Activated CD4-positive, alpha-beta T cell treated with anti-CD3 and anti-CD28 coated beads for 4 hours (primary cell): Measurements from ENCODE around the gene NR2C2.

Experiments used
- DNase-seq, 2 donors: peaks; one replicate each; pipeline ENCODE4 v3.0.0-alpha.2; 2020

The NR2C2 gene

DNA sequence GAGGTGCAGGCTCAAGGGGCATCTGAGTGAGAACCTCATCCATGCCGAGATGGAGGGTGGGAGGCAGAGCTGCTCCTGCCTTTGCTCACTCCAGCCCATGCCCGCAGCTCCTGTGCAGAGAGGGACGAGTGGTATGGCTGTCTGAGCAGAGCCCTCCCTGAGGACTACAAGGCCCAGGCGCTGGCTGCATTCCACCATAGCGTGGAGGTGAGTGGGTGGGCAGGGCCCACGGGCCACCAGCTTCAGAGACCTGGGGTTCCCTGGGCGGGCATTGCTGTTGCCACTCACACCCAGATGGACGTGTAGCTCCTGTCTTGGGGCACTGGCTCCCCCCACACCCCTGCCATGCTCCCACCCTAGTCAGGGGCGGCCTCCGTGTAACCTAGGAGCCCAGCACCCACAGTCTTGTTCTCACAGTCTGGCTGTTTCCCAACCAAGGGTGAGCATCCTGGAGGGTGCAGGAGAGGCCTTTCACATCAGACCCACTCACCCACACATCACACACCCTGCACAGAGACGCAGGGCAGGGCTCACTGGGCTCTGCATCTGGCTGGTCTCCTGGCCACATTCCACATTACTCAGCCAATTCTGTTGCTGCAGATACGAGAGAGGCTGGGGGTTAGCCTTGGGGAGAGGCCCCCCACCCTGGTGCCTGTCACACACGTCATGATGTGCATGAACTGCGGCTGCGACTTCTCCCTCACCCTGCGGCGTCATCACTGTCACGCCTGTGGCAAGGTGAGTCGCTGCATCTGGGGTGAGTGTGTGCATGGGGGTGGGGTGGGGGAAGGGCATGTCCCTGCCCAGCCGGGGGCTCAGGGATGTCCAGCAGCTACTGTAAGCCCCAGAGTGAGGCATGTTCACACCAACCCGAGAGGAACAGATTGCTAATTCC is 25.3 kb upstream of the NR2C2 start:
- no peak for DNase-seq

DNA sequence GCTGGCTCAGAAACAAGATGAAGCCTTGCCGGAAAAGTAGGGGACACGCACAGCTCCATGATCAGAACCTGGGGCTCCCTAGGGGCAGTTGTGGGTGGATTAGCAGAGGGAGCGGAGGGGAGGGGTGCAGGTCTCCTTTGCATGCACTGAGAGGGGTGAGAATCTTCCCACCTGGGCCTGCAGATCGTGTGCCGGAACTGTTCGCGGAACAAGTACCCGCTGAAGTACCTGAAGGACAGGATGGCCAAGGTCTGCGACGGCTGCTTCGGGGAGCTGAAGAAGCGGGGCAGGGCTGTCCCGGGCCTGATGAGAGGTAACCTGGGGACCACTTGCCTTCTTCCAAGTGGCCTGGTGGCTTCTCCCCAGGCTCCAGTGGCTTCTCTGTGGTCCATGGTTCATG is 24.5 kb upstream of the NR2C2 start:
- DNase-seq = no peak

DNA sequence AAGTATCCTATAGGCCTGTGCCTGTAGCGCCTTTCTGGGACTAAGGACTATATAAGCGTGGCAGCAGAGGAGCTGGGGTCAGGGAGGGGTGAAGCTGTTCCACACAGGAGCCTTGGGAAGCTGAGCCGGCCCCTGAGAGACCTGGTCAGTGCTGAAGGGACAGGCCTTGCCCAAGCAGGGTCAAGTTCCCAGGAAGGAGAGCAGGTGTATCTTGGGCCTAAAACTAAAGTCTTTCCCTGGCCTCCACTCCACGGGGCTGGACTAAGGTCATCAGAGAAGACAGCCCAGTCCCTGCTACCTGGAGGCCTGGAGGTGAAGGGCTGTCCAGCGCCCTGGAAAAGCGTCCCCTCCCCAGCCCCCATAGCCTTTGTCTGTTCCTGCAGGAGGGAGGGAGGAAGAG is 23.9 kb upstream of the NR2C2 start:
- DNase-seq = no peak

DNA sequence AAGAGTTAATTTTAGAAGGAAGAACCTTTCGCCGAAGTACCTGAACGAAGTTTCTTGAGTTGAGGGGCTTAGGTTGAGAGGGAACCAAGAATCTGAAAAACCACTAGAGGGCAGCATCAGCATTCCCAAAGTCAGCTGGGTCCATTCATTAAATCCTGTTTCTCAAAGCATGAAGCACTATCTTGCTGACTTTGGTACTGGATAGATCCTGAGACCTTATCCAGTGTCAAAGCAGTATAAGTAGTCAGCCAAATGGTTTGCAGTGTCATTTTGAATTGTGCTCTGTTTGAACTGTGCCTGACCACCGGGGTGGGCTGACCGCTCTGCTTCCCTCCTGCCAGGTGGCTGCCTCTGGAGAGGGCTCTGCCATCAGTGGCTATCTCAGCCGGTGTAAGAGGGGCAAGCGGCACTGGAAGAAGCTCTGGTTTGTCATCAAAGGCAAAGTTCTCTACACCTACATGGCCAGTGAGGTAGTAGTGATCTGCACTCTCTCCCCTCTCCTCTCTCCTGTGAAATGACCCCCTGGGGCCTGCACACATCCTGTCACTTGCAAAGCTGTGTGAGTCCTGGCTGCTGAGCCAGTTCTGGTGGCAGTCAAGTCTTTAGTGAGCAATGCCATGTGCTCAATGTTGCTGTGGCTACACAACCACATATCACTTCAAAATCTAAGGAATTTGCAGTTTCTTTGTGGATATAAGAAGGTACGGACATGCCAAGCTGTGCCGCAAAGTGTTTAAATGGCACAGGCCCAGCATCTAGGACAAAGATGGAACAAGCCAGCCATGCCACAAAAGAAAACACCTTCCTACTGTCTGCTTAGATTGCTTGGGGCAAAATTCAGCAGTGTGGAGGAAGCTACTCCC is 21.4 kb upstream of the NR2C2 start:
- peak in 1 of 2 donors; percentile 17 for DNase-seq

DNA sequence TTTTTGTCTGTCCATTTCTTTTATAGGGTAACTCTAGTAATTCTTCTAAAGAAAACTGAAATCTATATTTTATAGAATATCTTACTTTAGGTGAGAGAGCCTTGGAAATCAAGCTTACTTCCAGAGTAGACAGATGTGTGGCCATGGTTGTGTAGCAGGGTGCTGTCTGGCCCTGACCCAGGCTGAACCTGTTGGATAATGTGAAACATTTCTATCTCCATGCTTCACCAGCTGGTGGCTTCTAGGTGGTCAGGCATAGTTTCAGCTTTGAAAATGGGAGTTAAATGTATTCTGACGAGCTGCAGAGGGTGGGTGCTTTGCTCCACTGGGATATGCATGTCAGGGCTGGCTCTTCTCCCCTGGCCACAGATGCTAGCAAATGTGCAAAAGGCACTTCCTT is 20.8 kb upstream of the NR2C2 start:
- no peak for DNase-seq

DNA sequence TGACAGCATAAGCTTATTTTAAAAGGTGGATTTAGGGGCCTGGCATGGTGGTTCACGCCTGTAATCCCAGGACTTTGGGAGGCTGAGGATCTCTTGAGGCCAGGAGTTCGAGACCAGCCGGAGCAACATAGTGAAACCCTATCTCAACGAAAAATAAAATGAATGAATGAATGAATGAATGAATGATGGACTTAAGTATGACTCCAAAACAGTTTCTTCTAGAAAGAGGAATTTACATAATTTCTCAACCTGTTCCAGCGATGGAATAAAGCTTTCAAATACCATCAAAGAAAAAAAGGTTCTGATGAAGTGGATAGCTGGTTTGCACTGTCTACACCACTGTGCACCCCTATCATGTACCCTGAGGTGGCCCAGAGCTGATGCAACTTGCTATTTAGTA is 20.1 kb upstream of the NR2C2 start:
- DNase-seq = no peak

DNA sequence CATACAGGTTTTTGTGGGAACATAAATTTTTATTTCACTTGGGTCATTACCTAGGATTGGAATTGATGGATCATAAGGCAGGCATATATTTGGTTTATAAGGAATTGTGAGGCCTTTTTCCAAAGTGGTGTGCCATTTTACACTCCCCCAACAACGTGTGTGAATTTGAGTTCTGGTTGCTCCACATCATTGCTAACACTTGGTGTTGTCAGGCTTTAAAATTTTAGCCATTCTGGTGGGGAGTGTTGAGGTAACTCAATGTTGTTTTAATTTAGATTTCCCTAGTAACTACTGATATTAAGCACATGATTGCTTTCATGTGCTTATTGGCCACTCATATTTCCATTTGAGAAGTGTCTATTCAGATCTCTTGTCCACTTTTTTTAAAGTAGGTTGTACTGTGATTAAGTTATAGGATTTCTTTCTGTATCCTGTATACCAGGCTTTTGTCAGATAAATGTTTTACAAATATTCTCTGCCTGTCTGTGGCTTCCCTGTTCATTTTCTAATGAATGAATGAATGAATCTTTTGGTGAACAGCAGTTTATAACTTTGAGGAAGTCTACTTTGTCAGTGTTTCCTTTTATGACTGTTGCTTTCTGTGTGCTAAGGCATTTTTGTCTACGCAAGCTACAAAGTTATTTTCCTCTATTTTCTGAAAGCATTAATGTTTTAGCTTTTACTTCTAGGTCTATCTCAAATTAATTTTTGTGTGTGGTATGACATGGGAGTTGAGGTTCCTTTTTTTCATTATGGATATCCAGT is 17.9 kb upstream of the NR2C2 start:
- no peak for DNase-seq

DNA sequence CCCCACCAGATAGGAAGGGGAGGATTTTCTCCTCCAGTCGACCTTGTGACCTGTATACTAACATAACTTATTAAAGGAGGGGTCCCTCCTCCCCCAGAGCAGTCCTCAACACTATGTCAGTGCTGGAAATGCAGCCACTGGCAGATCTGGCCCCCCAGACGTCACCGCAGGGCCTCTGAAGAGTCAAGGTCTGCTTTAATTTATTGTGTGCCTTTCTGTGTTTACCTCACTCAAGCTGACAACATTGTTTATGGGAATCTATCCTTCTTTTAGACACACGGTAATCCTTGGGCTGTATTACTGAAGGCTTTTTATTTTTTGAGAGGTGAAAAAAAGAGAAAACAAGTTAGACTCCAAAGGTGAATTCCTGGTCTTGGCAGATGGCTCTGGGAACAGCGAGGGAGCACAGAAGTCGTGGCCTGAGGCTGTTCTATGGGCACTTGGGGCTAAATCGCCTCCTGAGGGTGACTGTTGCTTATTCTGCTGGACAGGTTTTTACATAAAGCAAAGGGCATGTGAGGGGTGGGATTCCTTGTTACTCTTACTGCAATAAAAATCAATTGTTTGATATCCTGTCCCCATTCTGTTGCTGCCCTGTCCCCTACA is 13.5 kb upstream of the NR2C2 start:
- DNase-seq = no peak

DNA sequence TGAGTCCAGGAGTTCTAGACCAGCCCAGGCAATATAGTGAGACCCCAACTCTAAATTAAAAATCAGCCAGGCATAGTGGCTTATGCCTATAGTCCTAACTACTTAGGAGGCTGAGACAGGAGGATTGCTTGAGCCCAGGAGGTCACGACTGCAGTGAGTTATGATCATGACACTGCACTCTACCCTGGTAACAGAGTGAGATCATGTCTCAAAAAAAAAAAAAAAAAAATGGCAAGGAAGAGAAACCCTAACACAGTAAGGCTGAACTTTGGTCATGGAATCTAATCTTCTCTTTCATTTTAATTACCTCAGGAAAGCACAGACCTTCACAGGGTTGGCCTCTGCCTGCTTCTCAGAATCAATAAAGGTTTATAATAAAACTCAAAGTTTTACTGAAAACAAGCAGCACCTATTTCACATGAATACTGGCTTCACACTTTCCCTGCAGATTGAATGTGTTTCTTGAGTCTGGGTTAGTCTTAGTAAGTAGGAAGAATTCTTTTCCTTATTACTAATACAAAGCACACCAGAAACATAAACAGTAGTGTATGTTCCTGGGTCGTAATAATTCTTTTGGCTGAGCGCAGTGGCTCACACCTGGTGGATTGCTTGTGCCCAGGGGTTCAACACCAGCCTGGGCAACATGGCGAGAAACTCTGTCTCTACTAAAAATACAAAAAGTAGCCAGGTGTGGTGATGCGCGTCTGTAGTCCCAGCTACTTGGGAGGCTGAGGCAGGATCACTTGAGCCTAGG is 11.6 kb upstream of the NR2C2 start:
- no peak for DNase-seq

DNA sequence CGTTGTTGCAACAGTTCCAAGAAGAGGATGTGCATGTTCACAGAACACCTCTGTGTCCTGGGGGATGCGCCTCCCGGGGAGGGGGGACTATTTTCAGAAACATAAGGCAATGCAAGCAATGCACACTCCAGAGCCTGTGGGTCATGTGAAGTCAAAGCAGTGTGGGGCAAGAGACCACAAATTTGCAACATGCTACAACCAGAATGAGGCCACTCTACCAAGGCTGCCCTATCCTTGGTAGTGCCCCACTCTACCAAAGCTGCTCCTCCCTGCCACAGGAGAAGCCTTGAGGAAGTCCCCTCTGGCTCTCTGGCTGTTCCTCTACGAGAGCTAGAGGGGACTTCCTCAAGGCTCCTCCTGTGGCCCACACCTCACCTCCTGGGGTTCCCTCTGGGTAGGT is 8.4 kb upstream of the NR2C2 start:
- no peak for DNase-seq

DNA sequence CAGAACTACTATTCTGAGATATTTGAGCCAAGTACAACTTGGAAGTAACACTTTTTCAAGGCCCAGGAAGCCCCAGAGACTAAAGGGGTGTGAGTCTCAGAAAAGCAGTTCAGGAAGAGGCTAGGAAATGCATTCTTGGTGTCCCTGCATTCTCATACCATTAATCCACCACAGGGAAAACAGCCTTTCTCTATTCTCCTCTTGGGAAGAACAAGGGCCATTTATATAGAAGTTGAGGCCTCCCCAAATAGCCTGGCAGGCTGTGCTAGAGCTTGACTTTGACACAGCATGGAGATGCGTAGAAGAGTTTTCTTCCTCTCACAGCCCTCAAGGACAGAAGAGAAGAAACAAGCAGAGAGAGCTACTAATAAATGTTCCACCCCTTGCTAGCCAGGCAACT is 5.5 kb upstream of the NR2C2 start:
- DNase-seq = no peak

DNA sequence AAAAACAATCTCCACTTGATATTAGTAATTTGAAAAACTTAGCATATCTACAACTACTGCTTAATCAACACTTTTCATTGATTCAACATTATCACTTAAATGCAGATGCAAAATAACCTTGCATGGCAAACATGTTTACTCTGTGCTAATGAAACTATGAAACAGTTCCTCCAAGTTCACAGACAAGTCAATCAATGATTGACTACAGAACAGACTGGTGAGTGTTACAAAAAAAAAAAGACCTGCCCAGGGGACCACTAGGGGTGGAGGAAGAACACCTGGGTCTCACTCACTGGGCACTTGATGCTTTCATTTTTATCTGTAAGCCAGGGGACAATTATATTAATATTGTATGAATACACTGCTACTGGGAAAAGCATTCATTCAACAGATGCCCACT is 4.3 kb upstream of the NR2C2 start:
- no peak for DNase-seq

DNA sequence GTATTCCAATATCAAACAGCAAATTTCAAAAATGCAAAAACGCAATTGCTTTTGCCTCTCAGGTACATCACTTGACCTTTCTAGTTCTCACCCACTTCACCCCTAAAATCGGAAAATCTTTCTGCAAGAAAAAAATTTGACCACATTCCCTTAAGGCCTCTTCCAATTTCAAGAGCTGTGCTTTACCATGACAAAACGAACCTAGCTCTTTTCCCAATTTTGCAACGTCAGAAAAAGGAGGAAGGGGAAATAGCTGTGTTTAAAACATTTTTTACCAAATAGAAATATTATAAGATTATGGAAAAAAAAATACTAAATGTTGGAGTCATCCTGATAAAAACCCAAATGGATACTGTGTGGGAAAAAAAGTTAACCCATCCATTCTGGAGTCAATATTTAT is 1.1 kb upstream of the NR2C2 start:
- no peak for DNase-seq

DNA sequence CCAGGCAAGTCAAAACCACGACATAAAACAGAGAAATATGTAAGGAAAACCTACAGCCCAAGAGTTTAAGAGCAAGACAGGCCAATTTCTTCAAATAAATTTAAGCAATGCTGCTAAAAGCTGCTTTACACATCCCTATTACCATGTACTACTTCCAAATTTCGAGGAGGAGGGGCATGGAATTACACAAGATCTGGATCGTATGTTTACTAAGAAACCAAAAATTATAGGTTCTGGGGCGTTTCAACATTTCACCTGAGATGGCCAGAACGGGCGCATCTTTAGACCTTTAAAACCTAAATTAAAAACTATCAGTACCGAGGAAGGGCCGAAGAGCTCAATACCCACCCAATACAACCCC is 664 bp upstream of the NR2C2 start:
- DNase-seq = no peak

DNA sequence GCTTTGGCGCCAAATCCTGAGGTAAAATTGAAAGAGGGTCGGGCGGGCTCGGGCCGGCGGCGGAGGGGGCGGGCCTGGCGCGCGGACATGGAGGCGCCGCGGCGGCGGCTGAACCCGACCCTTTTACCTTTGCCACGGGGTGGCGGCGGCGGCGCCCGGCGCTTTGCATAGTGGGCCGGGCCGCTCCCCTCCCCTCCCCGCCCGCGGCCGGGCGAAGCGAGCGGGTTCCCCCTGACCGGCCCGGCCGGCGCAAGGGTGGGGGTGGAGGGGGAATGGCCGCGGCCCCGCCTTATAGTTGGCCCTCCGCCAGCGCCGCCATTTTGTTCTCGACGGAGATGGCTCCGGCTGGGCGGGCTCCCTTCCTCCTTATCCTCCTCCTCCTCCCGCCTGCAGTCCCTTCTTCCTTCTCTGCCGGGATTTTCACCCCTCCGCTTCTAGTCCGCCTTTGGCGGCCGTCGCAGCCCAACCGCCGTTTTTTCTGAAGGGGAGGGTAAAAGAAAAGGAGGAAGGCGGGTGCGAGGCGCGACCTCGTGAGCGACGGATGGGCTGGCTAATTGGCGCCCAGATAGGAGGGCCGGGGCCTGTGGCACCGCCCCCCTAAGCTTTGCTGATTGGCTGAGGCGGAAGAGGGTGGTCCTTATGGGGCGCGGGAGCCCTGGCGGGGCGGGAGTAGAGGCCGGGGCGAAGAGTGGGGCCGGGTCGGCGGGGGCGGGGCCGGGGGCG is 664 bp downstream of the NR2C2 start:
- peak; percentile 94 to 96 for DNase-seq

DNA sequence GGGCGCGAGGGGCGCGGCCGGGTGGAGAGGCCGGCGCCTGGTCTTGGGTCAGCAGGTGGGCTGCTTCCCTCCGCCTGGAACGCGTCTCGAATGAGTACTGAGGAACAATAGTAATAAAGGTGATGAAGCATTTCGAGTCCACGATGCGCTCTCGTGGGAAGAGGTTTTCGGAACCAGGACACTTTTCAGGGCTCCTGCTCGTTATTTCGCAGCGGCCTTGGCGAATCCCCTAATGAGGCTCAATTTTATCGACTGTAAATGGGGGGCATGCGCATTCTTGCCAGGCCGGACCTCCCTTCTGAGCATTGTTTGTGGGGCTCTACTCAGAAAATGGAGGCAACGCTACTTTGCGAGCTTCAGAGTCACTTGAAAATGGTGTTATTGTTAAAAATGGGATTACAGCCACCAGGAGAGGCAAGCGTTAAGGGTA is 1.2 kb downstream of the NR2C2 start:
- DNase-seq = no peak

DNA sequence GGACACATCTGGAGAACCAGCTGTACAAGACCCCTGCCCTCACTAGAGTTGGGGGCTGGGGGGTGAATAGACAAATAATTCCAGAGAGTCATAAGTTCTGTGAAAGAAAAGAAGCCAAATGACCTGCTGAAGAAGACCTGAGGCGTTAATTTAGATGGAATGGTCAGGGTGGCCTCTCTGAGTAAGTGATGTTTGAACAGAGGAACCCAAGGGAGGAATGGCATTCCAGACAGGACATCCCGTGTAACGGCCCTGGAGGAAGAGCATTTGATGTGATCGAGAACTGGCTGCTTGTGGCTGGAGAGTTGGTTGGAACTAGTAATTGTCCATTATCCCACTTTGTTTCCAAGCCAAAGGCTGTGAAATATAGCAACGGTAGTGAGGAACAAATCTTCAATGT is 1.7 kb downstream of the NR2C2 start:
- no peak for DNase-seq

DNA sequence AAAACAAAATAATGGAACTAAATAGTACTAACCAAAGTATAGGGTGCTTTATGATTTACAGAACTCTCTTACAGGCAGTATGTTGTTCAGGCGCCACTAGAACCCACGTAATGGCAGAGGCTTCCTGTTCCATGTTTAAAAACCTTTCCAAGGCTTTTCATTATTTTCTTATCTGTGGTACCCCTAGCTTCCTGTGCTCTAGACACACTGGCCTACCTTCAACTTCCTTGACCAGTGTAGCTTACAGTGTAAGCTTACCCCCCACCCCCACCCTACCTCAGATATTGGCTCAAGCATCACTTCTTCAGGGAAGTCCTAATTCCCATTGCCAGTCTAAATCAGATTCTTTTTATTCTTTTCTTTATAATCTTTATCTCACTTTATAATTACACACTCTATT is 2.9 kb downstream of the NR2C2 start:
- no peak for DNase-seq

DNA sequence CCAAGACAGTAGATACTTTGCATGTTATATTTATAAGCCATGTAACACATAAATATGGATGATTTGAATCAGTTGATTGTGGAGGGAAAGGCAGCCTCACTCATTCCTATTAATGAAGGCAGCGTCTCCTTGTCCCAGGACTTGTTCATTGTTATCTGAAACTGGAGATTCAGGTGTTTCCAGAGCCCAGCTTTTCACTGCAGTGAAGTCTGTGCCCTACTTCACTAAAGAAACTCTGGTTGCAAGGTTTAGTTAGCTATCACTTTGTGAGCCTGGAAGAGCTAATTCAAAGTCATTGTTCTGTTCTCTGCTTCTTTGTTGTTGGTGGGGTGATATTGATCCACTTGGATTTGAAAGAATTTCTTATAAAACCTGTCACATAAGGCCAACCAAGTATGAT is 9.8 kb downstream of the NR2C2 start:
- no peak for DNase-seq

DNA sequence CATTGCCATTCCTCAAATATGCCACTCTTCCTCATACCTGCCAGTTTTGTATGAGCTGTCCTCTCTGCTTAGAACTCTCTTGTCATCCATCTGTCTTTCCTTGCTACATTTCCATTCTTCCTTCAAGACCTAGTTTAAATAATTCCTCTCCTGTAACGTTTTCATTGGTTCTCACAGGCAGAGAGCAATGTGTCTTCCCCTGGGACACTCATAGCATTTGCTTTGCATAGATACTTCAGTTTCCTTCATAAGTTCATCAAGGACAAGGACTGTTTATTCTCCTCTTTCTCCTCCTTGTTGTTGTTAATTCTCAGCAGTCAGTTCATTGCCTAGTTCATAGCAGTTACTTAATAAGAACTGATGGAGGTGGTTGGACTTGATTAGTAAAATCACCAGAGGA is 10.5 kb downstream of the NR2C2 start:
- DNase-seq = no peak

DNA sequence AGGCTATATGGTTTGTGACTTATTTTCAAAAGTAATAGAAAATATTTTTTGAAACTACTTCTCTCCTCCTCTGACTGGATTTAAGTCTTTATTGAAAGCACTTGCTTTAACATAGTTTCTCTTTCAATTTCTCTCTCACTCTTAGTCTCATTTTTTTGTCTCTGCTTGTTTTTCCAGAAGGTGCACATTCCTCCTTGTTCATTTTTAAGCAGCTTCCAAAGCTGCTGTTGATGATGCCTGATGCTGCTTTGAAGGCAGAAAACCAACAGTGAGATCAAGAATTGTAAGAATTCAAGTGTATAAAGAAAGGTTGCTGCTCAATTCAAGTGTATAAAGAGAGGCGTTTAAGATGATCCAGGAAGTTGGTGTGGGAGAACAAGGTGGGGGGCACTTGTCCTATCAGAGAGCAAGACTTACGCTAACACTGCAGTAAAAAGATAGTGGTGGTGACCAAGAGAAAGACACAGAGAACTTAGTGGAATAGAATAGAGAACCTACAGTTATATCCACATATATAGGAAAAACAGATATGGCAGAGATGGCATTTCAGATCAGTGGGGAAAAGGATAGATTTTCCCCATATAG is 12.1 kb downstream of the NR2C2 start:
- no peak for DNase-seq
